Tibial nerve (tissue), 4 donors: Measurements from ENCODE around the gene SUPT5H.

Experiments used
- EP300 ChIP-seq, 2 donors: sonication (generic); formaldehyde crosslinking; IDR thresholded peaks; one replicate each; pipeline ENCODE4 v1.6.1; 2017; ENCODE audit warnings: antibody characterized with exemption in 2 of 2, mild to moderate bottlenecking in 1 of 2
- POLR2A ChIP-seq, 2 donors: fragments of 450-650 bp; IDR thresholded peaks; one replicate each; pipeline ENCODE4 v1.6.1; 2017; ENCODE audit warnings: antibody characterized with exemption in 2 of 2, mild to moderate bottlenecking in 2 of 2, moderate library complexity in 2 of 2
- TF ChIP-seq, protein P1 (sequence below), 5 experiments: fragments of 200-600 bp in 3 of 5; fragments of 450-650 bp in 2 of 5; sonication (generic) in 3 of 5; IDR thresholded peaks; one replicate each; pipeline ENCODE4 v1.5.1; 2016 to 2019; ENCODE audit warnings: antibody characterized with exemption in 5 of 5, mild to moderate bottlenecking in 3 of 5, moderate library complexity in 2 of 5

DNA sequence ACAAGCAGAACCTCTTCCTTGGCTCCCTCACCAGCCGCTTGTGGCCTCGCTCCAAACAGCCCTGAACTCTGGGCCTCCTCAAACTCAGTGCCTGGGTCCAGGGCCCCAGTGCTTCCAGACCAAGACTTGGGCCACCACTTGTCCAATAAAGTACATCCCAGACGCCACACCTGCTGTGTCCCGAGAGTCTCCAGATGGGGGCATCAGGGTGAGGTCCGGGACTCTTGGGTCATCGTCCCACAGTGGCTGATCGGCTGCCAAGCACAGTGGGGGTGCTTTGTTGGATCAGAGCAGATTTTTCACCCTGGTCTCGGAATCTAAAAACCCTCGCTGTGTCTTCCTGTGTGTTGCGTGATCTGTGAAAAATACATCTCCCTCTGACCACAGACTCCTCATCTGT, 44.4 kb downstream of the SUPT5H start:
- TF ChIP-seq, protein P1, sequence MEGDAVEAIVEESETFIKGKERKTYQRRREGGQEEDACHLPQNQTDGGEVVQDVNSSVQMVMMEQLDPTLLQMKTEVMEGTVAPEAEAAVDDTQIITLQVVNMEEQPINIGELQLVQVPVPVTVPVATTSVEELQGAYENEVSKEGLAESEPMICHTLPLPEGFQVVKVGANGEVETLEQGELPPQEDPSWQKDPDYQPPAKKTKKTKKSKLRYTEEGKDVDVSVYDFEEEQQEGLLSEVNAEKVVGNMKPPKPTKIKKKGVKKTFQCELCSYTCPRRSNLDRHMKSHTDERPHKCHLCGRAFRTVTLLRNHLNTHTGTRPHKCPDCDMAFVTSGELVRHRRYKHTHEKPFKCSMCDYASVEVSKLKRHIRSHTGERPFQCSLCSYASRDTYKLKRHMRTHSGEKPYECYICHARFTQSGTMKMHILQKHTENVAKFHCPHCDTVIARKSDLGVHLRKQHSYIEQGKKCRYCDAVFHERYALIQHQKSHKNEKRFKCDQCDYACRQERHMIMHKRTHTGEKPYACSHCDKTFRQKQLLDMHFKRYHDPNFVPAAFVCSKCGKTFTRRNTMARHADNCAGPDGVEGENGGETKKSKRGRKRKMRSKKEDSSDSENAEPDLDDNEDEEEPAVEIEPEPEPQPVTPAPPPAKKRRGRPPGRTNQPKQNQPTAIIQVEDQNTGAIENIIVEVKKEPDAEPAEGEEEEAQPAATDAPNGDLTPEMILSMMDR (IDR thresholded peaks at IDR 0.05), result no peak
- TF ChIP-seq EP300 (IDR thresholded peaks at IDR 0.05) (no peak), POLR2A (IDR thresholded peaks at IDR 0.05) (no peak)
